ENCODE results near the gene ROMO1. TPM values are rescaled to one million over a fixed set of nuclear protein-coding genes. Genes with fewer than 3 reads are reported as not detected.
"Not testable (repeated sequence)": the region's sequence is repeated elsewhere in the genome, so short reads cannot be mapped to it uniquely, and the experiment has no call there.

ROMO1 gene
- total and polyA plus RNA-seq, 12 donors: 50.1 to 1,321 (median 282) TPM

- peak overlapping the region; percentile 93 to 100 (median 96) for H3K27ac ChIP-seq
- intact Hi-C loops (cut with DNase I): no loop called here
- TF ChIP-seq, protein P1, sequence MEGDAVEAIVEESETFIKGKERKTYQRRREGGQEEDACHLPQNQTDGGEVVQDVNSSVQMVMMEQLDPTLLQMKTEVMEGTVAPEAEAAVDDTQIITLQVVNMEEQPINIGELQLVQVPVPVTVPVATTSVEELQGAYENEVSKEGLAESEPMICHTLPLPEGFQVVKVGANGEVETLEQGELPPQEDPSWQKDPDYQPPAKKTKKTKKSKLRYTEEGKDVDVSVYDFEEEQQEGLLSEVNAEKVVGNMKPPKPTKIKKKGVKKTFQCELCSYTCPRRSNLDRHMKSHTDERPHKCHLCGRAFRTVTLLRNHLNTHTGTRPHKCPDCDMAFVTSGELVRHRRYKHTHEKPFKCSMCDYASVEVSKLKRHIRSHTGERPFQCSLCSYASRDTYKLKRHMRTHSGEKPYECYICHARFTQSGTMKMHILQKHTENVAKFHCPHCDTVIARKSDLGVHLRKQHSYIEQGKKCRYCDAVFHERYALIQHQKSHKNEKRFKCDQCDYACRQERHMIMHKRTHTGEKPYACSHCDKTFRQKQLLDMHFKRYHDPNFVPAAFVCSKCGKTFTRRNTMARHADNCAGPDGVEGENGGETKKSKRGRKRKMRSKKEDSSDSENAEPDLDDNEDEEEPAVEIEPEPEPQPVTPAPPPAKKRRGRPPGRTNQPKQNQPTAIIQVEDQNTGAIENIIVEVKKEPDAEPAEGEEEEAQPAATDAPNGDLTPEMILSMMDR (IDR thresholded peaks at IDR 0.05): no peak
- TF ChIP-seq POLR2A (IDR thresholded peaks at IDR 0.05): peak in 1 of 2 donors; percentile 20
- DNase-seq: peak in 1 of 7 donors; percentile 20
- peaks cover 29 to 40% of the 10 kb centered on the region in 2 donors for H3K4me1 ChIP-seq (replicated peaks in 1 of 2)
- 0 to 1% (median 1%) methylated on average over 8 of the region's 8 CpGs for WGBS, 4 donors
- peak overlapping the region in 3 of 4 donors; percentile 49 to 76 (median 73) for H3K4me3 ChIP-seq
- H3K9me3 ChIP-seq (replicated peaks in 1 of 3): no peaks in the 10 kb centered on the region
- peaks cover 0 to 26% of the 10 kb centered on the region in 2 donors for H3K36me3 ChIP-seq (replicated peaks in 1 of 2)
- no peaks in the 10 kb centered on the region for H3K27me3 ChIP-seq
These were observed 43.7 kb downstream of the ROMO1 start for GRCh38 chr20:35742741-35743523.

DNA sequence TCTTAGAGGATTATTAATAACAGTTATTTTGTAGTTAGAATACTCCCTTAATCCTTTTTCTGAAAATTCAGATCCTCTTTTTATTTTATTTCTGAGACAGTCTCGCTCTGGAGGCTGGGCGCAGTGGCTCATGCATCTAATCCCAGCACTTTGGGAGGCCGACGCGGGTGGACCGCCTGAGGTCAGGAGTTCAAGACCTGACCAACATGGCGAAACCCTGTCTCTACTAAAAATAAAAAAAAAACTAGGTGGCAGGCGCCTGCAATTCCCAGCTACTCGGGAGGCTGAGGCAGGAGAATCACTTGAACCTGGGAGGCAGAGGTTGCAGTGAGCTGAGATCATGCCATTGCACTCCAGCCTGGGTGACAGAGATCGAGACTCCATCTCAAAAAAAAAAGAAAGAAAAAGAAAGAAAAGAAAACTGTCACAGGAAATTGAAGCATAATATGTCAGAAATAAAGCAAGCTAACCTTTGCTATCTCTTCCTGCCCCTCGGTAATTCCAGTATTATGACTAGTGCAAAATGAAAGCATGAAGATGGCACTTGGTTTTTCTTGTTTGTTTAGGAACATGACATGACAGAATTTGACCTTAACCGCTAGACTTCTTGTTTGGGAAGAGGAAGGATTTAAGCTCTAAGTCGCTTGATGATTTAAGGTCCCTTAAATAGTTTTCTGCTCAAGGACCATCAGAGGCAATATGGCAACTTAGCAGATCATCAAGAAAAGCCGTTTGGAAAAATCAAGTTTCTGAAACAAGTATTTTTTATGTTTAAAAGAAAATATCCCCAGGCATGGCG lies 44.7 kb downstream of the ROMO1 start:
- Histone ChIP-seq H3K4me3 (peak overlapping the region in 1 of 4 donors; percentile 73), H3K27ac (peak overlapping the region; percentile 93 to 100 (median 96)), H3K27me3 (no peaks in the 10 kb centered on the region), H3K4me1 (replicated peaks in 1 of 2) (peaks cover 21 to 30% of the 10 kb centered on the region in 2 donors), H3K36me3 (replicated peaks in 1 of 2) (peaks cover 0 to 17% of the 10 kb centered on the region in 2 donors), H3K9me3 (replicated peaks in 1 of 3) (no peaks in the 10 kb centered on the region)
- WGBS, 4 donors: 35 to 45% (median 41%) methylated on average over 15 of the region's 15 CpGs
- peak in 3 of 7 donors; percentile 21 to 33 (median 33) for DNase-seq
- intact Hi-C loops (cut with DNase I): no loop called here
- no peak for TF ChIP-seq POLR2A (IDR thresholded peaks at IDR 0.05)
- TF ChIP-seq, protein P1 (IDR thresholded peaks at IDR 0.05): no peak

DNA sequence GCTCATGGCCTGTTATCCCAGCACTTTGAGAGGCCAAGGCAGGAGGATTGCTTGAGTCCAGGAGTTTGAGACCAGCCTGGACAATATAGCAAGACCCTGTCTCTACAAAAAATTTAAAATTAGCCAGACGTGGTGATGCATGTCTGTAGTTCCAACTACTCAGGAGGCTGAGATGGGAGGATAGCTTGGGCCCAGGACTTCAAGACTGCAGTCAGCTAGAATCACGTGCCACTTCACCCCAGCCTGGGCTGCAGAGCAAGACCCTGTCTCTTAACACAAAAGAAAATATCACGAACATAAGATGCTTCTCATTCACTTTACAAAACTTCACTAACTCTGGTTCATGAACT lies 45.3 kb downstream of the ROMO1 start:
- intact Hi-C loops (cut with DNase I); H3K27me3 ChIP-seq; H3K9me3 ChIP-seq (replicated peaks in 1 of 3); DNase-seq: not testable (repeated sequence)
- Histone ChIP-seq H3K36me3 (replicated peaks in 1 of 2) (peaks cover 0 to 11% of the 10 kb centered on the region in 2 donors), H3K4me3 (peak overlapping the region in 1 of 4 donors; percentile 73), H3K4me1 (replicated peaks in 1 of 2) (peaks cover 21 to 25% of the 10 kb centered on the region in 2 donors), H3K27ac (peak overlapping the region in 4 of 5 donors; percentile 93 to 100 (median 96))
- WGBS, 4 donors: 89 to 95% (median 91%) methylated on average over 3 of the region's 3 CpGs

Other genes with a start within 250 kb of the ROMO1 start
- gene CEP250, start 243.8 kb upstream of the ROMO1 start, total RNA-seq: 10 to 100 TPM; 14.1 to 36.9 (median 26.4) TPM
- gene CEP250, start 243.8 kb upstream of the ROMO1 start, polyA plus RNA-seq: 10 to 100 TPM; 12.6 to 49.8 (median 15.2) TPM
- gene C20orf173, start 169.8 kb upstream of the ROMO1 start, total RNA-seq: not detected
- not detected for gene C20orf173, start 169.8 kb upstream of the ROMO1 start, polyA plus RNA-seq
- 100 to 1,000 TPM; 233 to 386 (median 275) TPM for gene ERGIC3, start 157.3 kb upstream of the ROMO1 start, total RNA-seq
- gene ERGIC3, start 157.3 kb upstream of the ROMO1 start, polyA plus RNA-seq: 100 to 1,000 TPM; 217 to 351 (median 221) TPM
- 10 to 100 TPM in 6 of 9 donors, 1 to 10 TPM in 3; 5.1 to 32.0 (median 14.3) TPM for gene SPAG4, start 83.6 kb upstream of the ROMO1 start, total RNA-seq
- gene SPAG4, start 83.6 kb upstream of the ROMO1 start, polyA plus RNA-seq: 10 to 100 TPM in 2 of 3 donors, 1 to 10 TPM in 1; 2.7 to 15.4 (median 12.5) TPM
- 100 to 1,000 TPM in 7 of 9 donors, 10 to 100 TPM in 2; 66.8 to 233 (median 156) TPM for gene CPNE1, start 34.5 kb upstream of the ROMO1 start, total RNA-seq
- 100 to 1,000 TPM in 2 of 3 donors, 10 to 100 TPM in 1; 63.9 to 464 (median 428) TPM for gene CPNE1, start 34.5 kb upstream of the ROMO1 start, polyA plus RNA-seq
- 10 to 100 TPM; 18.9 to 98.6 (median 57.7) TPM for gene RBM12, start 34.5 kb upstream of the ROMO1 start, total RNA-seq
- 10 to 100 TPM in 2 of 3 donors, 1 to 10 TPM in 1; 7.7 to 93.5 (median 13.1) TPM for gene RBM12, start 34.5 kb upstream of the ROMO1 start, polyA plus RNA-seq
- gene NFS1, start 53 bp upstream of the ROMO1 start, total RNA-seq: 100 to 1,000 TPM in 6 of 9 donors, 10 to 100 TPM in 3; 40.1 to 129 (median 114) TPM
- gene NFS1, start 53 bp upstream of the ROMO1 start, polyA plus RNA-seq: 10 to 100 TPM; 60.3 to 97.1 (median 73.1) TPM
- gene RBM39, start 42.9 kb downstream of the ROMO1 start, total RNA-seq: 100 to 1,000 TPM; 111 to 581 (median 238) TPM
- gene RBM39, start 42.9 kb downstream of the ROMO1 start, polyA plus RNA-seq: 100 to 1,000 TPM; 278 to 714 (median 656) TPM
- 10 to 100 TPM; 17.0 to 45.1 (median 32.1) TPM for gene PHF20, start 72.6 kb downstream of the ROMO1 start, total RNA-seq
- gene PHF20, start 72.6 kb downstream of the ROMO1 start, polyA plus RNA-seq: 10 to 100 TPM; 15.0 to 27.8 (median 17.8) TPM

Measured in adrenal gland (tissue), 12 donors.